Measurements from ENCODE around the gene PDE4D. TPM values are rescaled to one million over a fixed set of nuclear protein-coding genes. Genes with fewer than 3 reads are reported as not detected.

The PDE4D gene
- total and polyA plus RNA-seq, 2 of the 4 experiments (the other 2 are of a cell fraction), result 1.4 to 7.9 TPM

- intact Hi-C loops (cut with micrococcal nuclease), result no loop called here
- Histone ChIP-seq H3K4me3 (ENCODE audit: insufficient read depth, low read depth, low read length) (no peak overlapping the region), H3K23ac (ENCODE audit: low read depth, low read length) (no peak overlapping the region), H2BK20ac (ENCODE audit: low read depth, low read length) (no peak overlapping the region), H2AK5ac (ENCODE audit: low read depth, low read length) (no peak overlapping the region), H4K20me1 (ENCODE audit: insufficient read depth, low read length) (no peaks in the 10 kb centered on the region), H4K91ac (ENCODE audit: insufficient read depth, low read depth, low read length) (no peak overlapping the region), H3K18ac (ENCODE audit: low read depth, low read length) (no peak overlapping the region), H2AK9ac (replicated peaks; ENCODE audit: low read depth, low read length, poor library complexity) (no peak overlapping the region), H3K56ac (ENCODE audit: extremely low read depth, insufficient read depth, low read length) (no peak overlapping the region), H4K5ac (ENCODE audit: low read depth, low read length) (no peak overlapping the region), H3K4ac (ENCODE audit: low read depth, low read length) (no peak overlapping the region), H3K27ac (ENCODE audit: insufficient read depth, low read length) (no peak overlapping the region), H2BK120ac (ENCODE audit: low read depth, low read length) (no peak overlapping the region), H3K14ac (replicated peaks; ENCODE audit: low read depth, low read length) (no peak overlapping the region), H2BK15ac (ENCODE audit: low read depth, low read length) (no peak overlapping the region), H3K27me3 (ENCODE audit: control insufficient read depth, insufficient read depth, low read length) (no peaks in the 10 kb centered on the region; the same call in 1 of the 2 replicates), H3K36me3 (ENCODE audit: control insufficient read depth, insufficient read depth, low read length) (no peaks in the 10 kb centered on the region), H4K8ac (ENCODE audit: low read depth in 2 of 2, low read length in 2 of 2) (no peak overlapping the region), H2AFZ (replicated peaks; ENCODE audit: low read length, poor library complexity) (no peak overlapping the region), H3K79me1 (ENCODE audit: low read depth in 1 of 2, low read length in 2 of 2) (no peaks in the 10 kb centered on the region), H3K4me2 (ENCODE audit: low read depth, low read length) (no peak overlapping the region), H3K9me1 (ENCODE audit: insufficient read depth, low read length) (no peaks in the 10 kb centered on the region; the same call in 1 of the 2 replicates), H3K9me3 (ENCODE audit: control insufficient read depth, insufficient read depth, low read length) (no peaks in the 10 kb centered on the region), H3K9ac (ENCODE audit: low read depth, low read length) (no peak overlapping the region), H2BK5ac (ENCODE audit: low read depth, low read length, poor library complexity, severe bottlenecking) (no peak overlapping the region), H3K4me1 (ENCODE audit: control insufficient read depth, insufficient read depth, low read length) (no peaks in the 10 kb centered on the region)
- TF ChIP-seq CEBPB (IDR thresholded peaks at IDR 0.05; ENCODE audit: low read depth, low read length) (no peak), BHLHE40 (IDR thresholded peaks at IDR 0.05; ENCODE audit: low read depth, low read length) (no peak), POLR2A (IDR thresholded peaks at IDR 0.05; ENCODE audit: low read depth, low read length) (no peak), MXI1 (IDR thresholded peaks at IDR 0.05; ENCODE audit: borderline replicate concordance, low read depth, low read length) (no peak), CTCF (conservative IDR thresholded peaks at IDR 0.05; ENCODE audit: low read depth, low read length) (no peak), USF2 (IDR thresholded peaks at IDR 0.05; ENCODE audit: low read depth, low read length) (no peak), RAD21 (IDR thresholded peaks at IDR 0.05; ENCODE audit: low read length) (no peak), RCOR1 (IDR thresholded peaks at IDR 0.05; ENCODE audit: insufficient replicate concordance, low read length) (no peak)
- CTCF ChIA-PET, result no interaction called here
- dilution Hi-C loops (cut with HindIII; ENCODE audit: low sequenced_read_pairs, unreplicated experiment), result no loop called here
- in situ Hi-C loops (cut with MboI; ENCODE audit: low sequenced_read_pairs), result no loop called here
- no TSS peak for BruUV-seq (replicated peaks)
- ATAC-seq (ENCODE audit: low read depth) (no peak), DNase-seq (peak; percentile 11)
- POLR2A ChIA-PET (ENCODE audit: unreplicated experiment), result no interaction called here
Measured at GRCh38 chr5:59483971-59484472, 409.5 kb downstream of the PDE4D start.

Data from IMR-90 (cell line).